HG02798 (cell line): ENCODE data around the gene CARM1.
"Not testable (repeated sequence)": the region's sequence is repeated elsewhere in the genome, so short reads cannot be mapped to it uniquely, and the experiment has no call there.

Experiments
- ATAC-seq: cut with Tn5 transposase; IDR thresholded peaks from one replicate; pipeline ENCODE4 v1.9.1; 2021; ENCODE audit warnings: mild to moderate bottlenecking; ENCODE audit not compliant: unreplicated experiment, poor library complexity

CARM1 gene

GRCh38 chr19:10870955-10871603 is at the start of gene CARM1:
TSS of gene CARM1 (plus strand) at chr19:10871553. CDS start at chr19:10871703, 150 bp downstream.
- ATAC-seq: peak; percentile 84

GRCh38 chr19:10823690-10824089 is 47.7 kb upstream of the CARM1 start:
- no peak for ATAC-seq

- ATAC-seq: no peak
Observed at GRCh38 chr19:10826231-10826630, 45.1 kb upstream of the CARM1 start.

GRCh38 chr19:10826846-10827245 is 44.5 kb upstream of the CARM1 start:
- no peak for ATAC-seq

GRCh38 chr19:10828981-10829821 is 42.2 kb upstream of the CARM1 start:
- ATAC-seq: no peak

- no peak for ATAC-seq
Observed at GRCh38 chr19:10829967-10830366, 41.4 kb upstream of the CARM1 start.

- ATAC-seq: no peak
Observed at GRCh38 chr19:10830370-10830769, 41.0 kb upstream of the CARM1 start.

- no peak for ATAC-seq
Observed at GRCh38 chr19:10830931-10831779, 40.2 kb upstream of the CARM1 start.

GRCh38 chr19:10831987-10832938 is 39.1 kb upstream of the CARM1 start:
- ATAC-seq: no peak

- ATAC-seq: no peak
Observed at GRCh38 chr19:10832939-10833296, 38.4 kb upstream of the CARM1 start.

- no peak for ATAC-seq
Observed at GRCh38 chr19:10835089-10835753, 36.1 kb upstream of the CARM1 start.

- peak; percentile 80 for ATAC-seq
Observed at GRCh38 chr19:10835754-10836478, 35.4 kb upstream of the CARM1 start, which contains the start of gene TMED1. TSS of gene TMED1 (minus strand) at chr19:10836212. CDS start at chr19:10836191, 21 bp downstream.

- peak; percentile 12 for ATAC-seq
Observed at GRCh38 chr19:10836479-10837330, 34.6 kb upstream of the CARM1 start.

GRCh38 chr19:10837649-10838048 is 33.7 kb upstream of the CARM1 start:
- not testable (repeated sequence) for ATAC-seq

- no peak for ATAC-seq
Observed at GRCh38 chr19:10838377-10838776, 33.0 kb upstream of the CARM1 start.

GRCh38 chr19:10839114-10840050 is 32.0 kb upstream of the CARM1 start:
- ATAC-seq: no peak
